NCI-H345 (cell line): ENCODE data around the gene GXYLT2.
"Not testable (repeated sequence)": the region's sequence is repeated elsewhere in the genome, so short reads cannot be mapped to it uniquely, and the experiment has no call there.

Experiments used
- DNase-seq: peaks from one replicate; lab custom pipeline; 2025; lab: John Stamatoyannopoulos, UW

Gene GXYLT2

GRCh38 chr3:72892870-72893269 lies 5.0 kb downstream of the GXYLT2 start:
- DNase-seq: peak; percentile 2

GRCh38 chr3:72894976-72895552 lies 7.2 kb downstream of the GXYLT2 start:
- DNase-seq: no peak

- DNase-seq: no peak
Observed at GRCh38 chr3:72896996-72897757, 9.3 kb downstream of the GXYLT2 start.

- no peak for DNase-seq
Observed at GRCh38 chr3:72897758-72898007, 9.8 kb downstream of the GXYLT2 start.

- DNase-seq: no peak
Observed at GRCh38 chr3:72899349-72899765, 11.5 kb downstream of the GXYLT2 start.

- no peak for DNase-seq
Observed at GRCh38 chr3:72900048-72900447, 12.2 kb downstream of the GXYLT2 start.

- DNase-seq: no peak
Observed at GRCh38 chr3:72901840-72902239, 14.0 kb downstream of the GXYLT2 start.

- no peak for DNase-seq
Observed at GRCh38 chr3:72903004-72903403, 15.2 kb downstream of the GXYLT2 start.

GRCh38 chr3:72904163-72904562 lies 16.3 kb downstream of the GXYLT2 start:
- DNase-seq: no peak

GRCh38 chr3:72906154-72906553 lies 18.3 kb downstream of the GXYLT2 start:
- DNase-seq: no peak

GRCh38 chr3:72907131-72907711 lies 19.4 kb downstream of the GXYLT2 start:
- no peak for DNase-seq

GRCh38 chr3:72907731-72908620 lies 20.1 kb downstream of the GXYLT2 start:
- DNase-seq: no peak

GRCh38 chr3:72909591-72909990 lies 21.7 kb downstream of the GXYLT2 start:
- DNase-seq: no peak

GRCh38 chr3:72912532-72912931 lies 24.7 kb downstream of the GXYLT2 start:
- no peak for DNase-seq

- DNase-seq: no peak
Observed at GRCh38 chr3:72914383-72914782, 26.5 kb downstream of the GXYLT2 start.

GRCh38 chr3:72916250-72916649 lies 28.4 kb downstream of the GXYLT2 start:
- no peak for DNase-seq

- no peak for DNase-seq
Observed at GRCh38 chr3:72919520-72919919, 31.7 kb downstream of the GXYLT2 start.

- no peak for DNase-seq
Observed at GRCh38 chr3:72924055-72924454, 36.2 kb downstream of the GXYLT2 start.

- not testable (repeated sequence) for DNase-seq
Observed at GRCh38 chr3:72928781-72929735, 41.2 kb downstream of the GXYLT2 start.

GRCh38 chr3:72930754-72931153 lies 42.9 kb downstream of the GXYLT2 start:
- DNase-seq: no peak

- DNase-seq: no peak
Observed at GRCh38 chr3:72932416-72932815, 44.6 kb downstream of the GXYLT2 start.
